Neural crest cell (in vitro differentiated cells): ENCODE data around the gene TRAM2. TPM values are rescaled to one million over a fixed set of nuclear protein-coding genes. Genes with fewer than 3 reads are reported as not detected.
"Not testable (repeated sequence)": the region's sequence is repeated elsewhere in the genome, so short reads cannot be mapped to it uniquely, and the experiment has no call there.

ENCODE experiments used
- DNase-seq: peaks from one replicate; pipeline ENCODE4 v3.0.0; 2021; ENCODE audit warnings: low read depth, mixed read lengths, low spot score
- H3K27ac Mint-ChIP-seq: one replicate; pipeline ENCODE4 v1.8.0; 2021; ENCODE audit warnings: mild to moderate bottlenecking, mixed read lengths; ENCODE audit not compliant: unreplicated experiment
- H3K27me3 Mint-ChIP-seq: 2 replicates; pipeline ENCODE4 v1.8.0; 2021; ENCODE audit warnings: low read depth, mild to moderate bottlenecking, mixed read lengths
- H3K36me3 Mint-ChIP-seq: 2 replicates; pipeline ENCODE4 v1.8.0; 2021; ENCODE audit warnings: low read depth, mild to moderate bottlenecking, mixed read lengths
- H3K4me1 Mint-ChIP-seq: 2 replicates; pipeline ENCODE4 v1.8.0; 2021; ENCODE audit warnings: mixed read lengths
- H3K4me3 Mint-ChIP-seq: one replicate; pipeline ENCODE4 v1.8.0; 2021; ENCODE audit warnings: mild to moderate bottlenecking, mixed read lengths
- H3K9me3 Mint-ChIP-seq: 2 replicates; pipeline ENCODE4 v1.8.0; 2021; ENCODE audit warnings: mixed read lengths
- CTCF ChIP-seq: fragments of 200-600 bp; sonication (generic); conservative IDR thresholded peaks from 2 replicates; pipeline ENCODE4 v1.5.0; 2021; ENCODE audit warnings: antibody characterized with exemption, mild to moderate bottlenecking
- total RNA-seq: library from RNA; stranded (reverse); gene quantifications from 2 replicates; pipeline ENCODE4 v1.2.1, GENCODE V29; 2021

The TRAM2 gene
- total RNA-seq, 1 donor from 2014 or later = 20.2 TPM

- no peak for TF ChIP-seq CTCF
- Mint-ChIP-seq H3K27ac (no peak overlapping the region), H3K4me1 (no peaks in the 10 kb centered on the region), H3K36me3 (peaks cover 27% of the 10 kb centered on the region), H3K4me3 (no peak overlapping the region), H3K9me3 (peaks cover 3% of the 10 kb centered on the region), H3K27me3 (no peaks in the 10 kb centered on the region)
- no peak for DNase-seq
Measured at GRCh38 chr6:52482903-52483670, 93.8 kb downstream of the TRAM2 start.

DNA sequence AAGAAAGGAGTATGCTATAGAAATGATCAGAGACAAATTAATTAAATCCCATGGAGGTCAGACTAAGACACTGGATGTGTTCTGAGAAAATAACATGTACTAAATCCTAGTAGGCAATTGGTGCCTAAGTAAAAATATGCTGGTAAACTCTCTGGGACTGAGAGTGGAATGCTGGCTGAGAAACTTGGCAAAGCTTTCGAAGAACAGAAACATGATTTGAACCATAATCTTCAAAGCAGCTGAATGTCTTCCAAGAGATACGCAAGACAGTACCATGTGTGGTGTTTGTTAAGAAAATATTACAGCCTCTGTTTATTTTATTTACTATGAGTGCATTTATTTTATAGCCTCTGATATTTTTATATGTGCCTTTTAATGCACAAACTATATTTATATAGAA lies 101.6 kb downstream of the TRAM2 start:
- H3K36me3 Mint-ChIP-seq = peaks cover 8% of the 10 kb centered on the region
- H3K4me1 Mint-ChIP-seq = no peaks in the 10 kb centered on the region
- no peaks in the 10 kb centered on the region for H3K27me3 Mint-ChIP-seq
- H3K27ac Mint-ChIP-seq = no peak overlapping the region
- H3K9me3 Mint-ChIP-seq = peaks cover 6% of the 10 kb centered on the region
- DNase-seq = no peak
- TF ChIP-seq CTCF = no peak
- no peak overlapping the region for H3K4me3 Mint-ChIP-seq

DNA sequence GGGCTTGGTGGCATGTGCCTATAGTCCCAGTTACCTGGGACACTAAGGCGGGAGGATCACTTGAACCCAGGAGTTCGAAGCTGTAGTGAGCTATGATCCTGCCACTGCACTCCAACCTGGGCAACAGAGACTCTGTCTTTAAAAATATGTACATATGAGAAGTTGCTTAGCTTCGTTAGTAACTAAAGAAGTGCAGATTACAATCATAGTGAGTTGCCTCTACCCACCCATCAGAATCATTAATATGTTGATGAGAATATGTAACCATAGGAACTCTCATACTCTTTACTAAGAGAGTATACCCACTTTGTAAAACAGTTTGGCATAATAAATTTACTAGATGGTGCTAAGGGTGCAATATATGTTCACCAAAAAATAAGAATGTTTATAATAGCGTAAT lies 102.7 kb downstream of the TRAM2 start:
- DNase-seq = no peak
- H3K36me3 Mint-ChIP-seq = peaks cover 7% of the 10 kb centered on the region

DNA sequence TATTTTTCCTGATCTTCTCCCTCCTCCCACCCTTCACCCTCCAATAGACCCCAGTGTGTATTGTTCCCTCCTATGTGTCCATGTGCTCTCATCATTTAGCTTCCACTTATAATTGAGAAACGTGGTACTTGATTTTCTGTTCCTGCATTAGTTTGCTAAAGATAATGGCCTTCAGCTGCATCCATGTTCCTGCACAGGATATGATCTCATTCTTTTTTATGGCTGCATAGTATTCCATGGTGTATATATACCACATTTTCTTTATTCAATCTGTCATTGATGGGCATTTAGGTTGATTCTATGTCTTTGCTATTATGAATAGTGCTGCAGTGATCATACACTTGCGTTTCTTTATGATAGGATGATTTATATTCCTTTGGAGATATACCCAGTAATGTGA lies 115.7 kb downstream of the TRAM2 start:
- H3K27ac Mint-ChIP-seq, H3K4me3 Mint-ChIP-seq, DNase-seq, H3K4me1 Mint-ChIP-seq, H3K27me3 Mint-ChIP-seq, H3K9me3 Mint-ChIP-seq: not testable (repeated sequence)
- H3K36me3 Mint-ChIP-seq = peaks cover 12% of the 10 kb centered on the region

More for the DNA sequence above, 102.7 kb downstream of the TRAM2 start:
- no peak overlapping the region for H3K27ac Mint-ChIP-seq
- no peak overlapping the region for H3K4me3 Mint-ChIP-seq
- H3K27me3 Mint-ChIP-seq = no peaks in the 10 kb centered on the region
- peaks cover 6% of the 10 kb centered on the region for H3K9me3 Mint-ChIP-seq
- no peak for TF ChIP-seq CTCF
- H3K4me1 Mint-ChIP-seq = no peaks in the 10 kb centered on the region

- H3K9me3 Mint-ChIP-seq = peaks cover 2% of the 10 kb centered on the region
- TF ChIP-seq CTCF = no peak
- H3K27me3 Mint-ChIP-seq = no peaks in the 10 kb centered on the region
- no peak overlapping the region for H3K4me3 Mint-ChIP-seq
- H3K4me1 Mint-ChIP-seq = no peaks in the 10 kb centered on the region
- DNase-seq = no peak
- no peak overlapping the region for H3K27ac Mint-ChIP-seq
- peaks cover 11% of the 10 kb centered on the region for H3K36me3 Mint-ChIP-seq
Measured at GRCh38 chr6:52457096-52457495, 119.8 kb downstream of the TRAM2 start.

DNA sequence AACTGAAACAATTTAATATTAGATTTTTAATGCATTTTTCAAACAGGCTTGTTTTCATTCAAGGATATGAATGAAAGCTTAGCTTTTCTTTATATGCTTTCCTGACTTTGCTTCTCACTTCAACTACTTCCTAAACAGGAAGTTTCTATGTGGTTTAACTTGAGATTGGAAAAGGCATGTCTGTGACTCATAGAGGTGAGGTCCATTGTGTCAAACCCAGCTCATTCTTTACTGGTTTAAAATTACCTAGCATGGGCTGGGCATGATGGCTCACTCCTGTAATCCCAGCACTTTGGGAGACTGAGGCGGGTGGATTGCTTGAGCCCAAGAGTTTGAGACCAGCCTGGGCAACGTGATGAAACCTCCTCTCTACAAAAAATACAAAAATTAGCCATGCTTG lies 122.3 kb downstream of the TRAM2 start:
- TF ChIP-seq CTCF = no peak
- H3K36me3 Mint-ChIP-seq = peaks cover 26% of the 10 kb centered on the region
- DNase-seq = no peak
- no peaks in the 10 kb centered on the region for H3K27me3 Mint-ChIP-seq
- H3K27ac Mint-ChIP-seq = peak overlapping the region; percentile 57
- peaks cover 10% of the 10 kb centered on the region for H3K9me3 Mint-ChIP-seq
- no peak overlapping the region for H3K4me3 Mint-ChIP-seq
- no peaks in the 10 kb centered on the region for H3K4me1 Mint-ChIP-seq
